Measurements from ENCODE around the gene PNO1. TPM values are rescaled to one million over a fixed set of nuclear protein-coding genes. Genes with fewer than 3 reads are reported as not detected.

The PNO1 gene
- total and polyA plus RNA-seq, 9 of the 15 experiments (the other 6 are each of a cell fraction or from before 2014, with no cell fraction given) = 11.8 to 81.7 (median 41.1) TPM

DNA sequence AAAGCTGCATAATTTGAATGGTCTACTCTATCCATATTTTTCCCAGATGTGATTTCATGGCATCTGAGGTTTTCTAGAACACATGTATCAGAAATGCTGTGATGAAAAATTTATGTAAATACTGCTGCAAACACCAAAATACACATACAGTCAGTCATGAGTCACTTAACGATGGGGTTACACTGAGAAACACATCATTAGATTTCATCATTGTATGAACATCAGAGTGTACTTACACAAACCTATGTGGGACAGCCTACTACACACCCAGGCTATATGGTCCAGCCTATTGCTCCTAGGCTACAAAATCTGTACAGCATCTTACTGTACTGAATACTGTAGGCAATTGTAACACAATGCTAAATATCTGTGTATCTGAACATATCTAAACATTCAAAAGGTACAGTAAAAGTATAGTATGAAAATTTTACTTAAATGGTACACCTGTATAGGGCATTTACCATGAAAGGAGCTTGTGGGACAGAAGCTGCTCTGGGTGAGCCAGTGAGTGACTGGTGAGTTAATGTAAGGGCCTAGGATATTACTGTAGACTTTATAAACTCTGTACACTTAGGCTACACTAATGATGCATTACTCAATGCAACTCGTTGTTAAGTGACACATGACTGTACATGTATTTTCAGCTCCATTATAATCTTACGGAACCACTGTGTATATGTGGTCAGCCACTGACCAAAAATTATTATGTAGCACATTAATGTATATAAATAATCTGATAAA, 33.5 kb downstream of the PNO1 start:
- Histone ChIP-seq H3K27me3 (ENCODE audit: control insufficient read depth in 2 of 2, insufficient read depth in 2 of 2, low read length in 2 of 2) (no peaks in the 10 kb centered on the region), H3K9me3 (replicated peaks; ENCODE audit: control insufficient read depth, insufficient read depth, low read depth, low read length) (no peaks in the 10 kb centered on the region), H3K9me1 (ENCODE audit: control insufficient read depth, insufficient read depth, low read length) (no peaks in the 10 kb centered on the region), H3K4me2 (ENCODE audit: insufficient read depth, low read length) (no peak overlapping the region), H3K27ac (ENCODE audit: extremely low read depth, low read depth, low read length) (no peak overlapping the region), H3K4me3 (no peak overlapping the region), H3K36me3 (ENCODE audit: control insufficient read depth, insufficient read depth, low read length) (peaks cover 11% of the 10 kb centered on the region), H4K20me1 (replicated peaks; ENCODE audit: control insufficient read depth, insufficient read depth, low read length) (no peaks in the 10 kb centered on the region), H3K4me1 (replicated peaks in 1 of 2; ENCODE audit: control insufficient read depth in 2 of 2, insufficient read depth in 2 of 2, low read length in 2 of 2) (peaks cover 5 to 26% of the 10 kb centered on the region in 2 experiments; a peak in 4 of 5 replicates), H3K79me2 (ENCODE audit: control insufficient read depth, insufficient read depth, low read length) (peaks cover 95% of the 10 kb centered on the region), H3K9ac (ENCODE audit: insufficient read depth in 1 of 2, low read depth in 2 of 2, low read length in 2 of 2) (no peak overlapping the region), H2AFZ (ENCODE audit: low read depth, low read length) (no peak overlapping the region)
- ChIA-PET CTCF (ENCODE audit: low intra/inter-chr PET ratio) (no interaction called here), POLR2A (no interaction called here)
- 44% methylated on average over 3 of the region's 3 CpGs for WGBS (ENCODE audit: insufficient coverage, low coverage, missing lambda C conversion rate)
- intact Hi-C loops (cut with micrococcal nuclease) = no loop called here
- no TSS peak for BruUV-seq (replicated peaks)
- ATAC-seq (peak; percentile 64), DNase-seq (ENCODE audit: extremely low read depth in 1 of 4, low spot score in 3 of 4) (peak in 1 of 4 experiments; percentile 20), FAIRE-seq (no peak)
- in situ Hi-C loops (cut with MboI) = no loop called here
- TF ChIP-seq, protein P1, sequence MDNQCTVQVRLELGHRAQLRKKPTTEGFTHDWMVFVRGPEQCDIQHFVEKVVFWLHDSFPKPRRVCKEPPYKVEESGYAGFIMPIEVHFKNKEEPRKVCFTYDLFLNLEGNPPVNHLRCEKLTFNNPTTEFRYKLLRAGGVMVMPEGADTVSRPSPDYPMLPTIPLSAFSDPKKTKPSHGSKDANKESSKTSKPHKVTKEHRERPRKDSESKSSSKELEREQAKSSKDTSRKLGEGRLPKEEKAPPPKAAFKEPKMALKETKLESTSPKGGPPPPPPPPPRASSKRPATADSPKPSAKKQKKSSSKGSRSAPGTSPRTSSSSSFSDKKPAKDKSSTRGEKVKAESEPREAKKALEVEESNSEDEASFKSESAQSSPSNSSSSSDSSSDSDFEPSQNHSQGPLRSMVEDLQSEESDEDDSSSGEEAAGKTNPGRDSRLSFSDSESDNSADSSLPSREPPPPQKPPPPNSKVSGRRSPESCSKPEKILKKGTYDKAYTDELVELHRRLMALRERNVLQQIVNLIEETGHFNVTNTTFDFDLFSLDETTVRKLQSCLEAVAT (IDR thresholded peaks at IDR 0.05) = no peak
- TF ChIP-seq ZFP36 (IDR thresholded peaks at IDR 0.05; ENCODE audit: low read depth, low read length, partially characterized antibody) = no peak
- TF ChIP-seq NCOA2 (IDR thresholded peaks at IDR 0.05; ENCODE audit: partially characterized antibody in 2 of 2) = no peak
- TF ChIP-seq SMARCA4 (IDR thresholded peaks at IDR 0.05) = 0 out of 2 replicates have a peak, but pooled peaks have one; percentile 26
- no peak for TF ChIP-seq PHF8 (IDR thresholded peaks at IDR 0.05; ENCODE audit: borderline replicate concordance, low read length)
- no peak for TF ChIP-seq KDM1A (IDR thresholded peaks at IDR 0.05)
- TF ChIP-seq, protein P2, sequence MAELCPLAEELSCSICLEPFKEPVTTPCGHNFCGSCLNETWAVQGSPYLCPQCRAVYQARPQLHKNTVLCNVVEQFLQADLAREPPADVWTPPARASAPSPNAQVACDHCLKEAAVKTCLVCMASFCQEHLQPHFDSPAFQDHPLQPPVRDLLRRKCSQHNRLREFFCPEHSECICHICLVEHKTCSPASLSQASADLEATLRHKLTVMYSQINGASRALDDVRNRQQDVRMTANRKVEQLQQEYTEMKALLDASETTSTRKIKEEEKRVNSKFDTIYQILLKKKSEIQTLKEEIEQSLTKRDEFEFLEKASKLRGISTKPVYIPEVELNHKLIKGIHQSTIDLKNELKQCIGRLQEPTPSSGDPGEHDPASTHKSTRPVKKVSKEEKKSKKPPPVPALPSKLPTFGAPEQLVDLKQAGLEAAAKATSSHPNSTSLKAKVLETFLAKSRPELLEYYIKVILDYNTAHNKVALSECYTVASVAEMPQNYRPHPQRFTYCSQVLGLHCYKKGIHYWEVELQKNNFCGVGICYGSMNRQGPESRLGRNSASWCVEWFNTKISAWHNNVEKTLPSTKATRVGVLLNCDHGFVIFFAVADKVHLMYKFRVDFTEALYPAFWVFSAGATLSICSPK (IDR thresholded peaks at IDR 0.05; ENCODE audit: borderline replicate concordance) = no peak
- TF ChIP-seq ARID1B (IDR thresholded peaks at IDR 0.05) = no peak
- TF ChIP-seq POLR2AphosphoS2 (IDR thresholded peaks at IDR 0.05; ENCODE audit: low read length) = no peak
- no peak for TF ChIP-seq NUFIP1 (IDR thresholded peaks at IDR 0.05; ENCODE audit: partially characterized antibody)
- no peak for TF ChIP-seq SP1 (CRISPR knock-in tag; IDR thresholded peaks at IDR 0.05)
- TF ChIP-seq, protein P3, sequence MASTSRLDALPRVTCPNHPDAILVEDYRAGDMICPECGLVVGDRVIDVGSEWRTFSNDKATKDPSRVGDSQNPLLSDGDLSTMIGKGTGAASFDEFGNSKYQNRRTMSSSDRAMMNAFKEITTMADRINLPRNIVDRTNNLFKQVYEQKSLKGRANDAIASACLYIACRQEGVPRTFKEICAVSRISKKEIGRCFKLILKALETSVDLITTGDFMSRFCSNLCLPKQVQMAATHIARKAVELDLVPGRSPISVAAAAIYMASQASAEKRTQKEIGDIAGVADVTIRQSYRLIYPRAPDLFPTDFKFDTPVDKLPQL (IDR thresholded peaks at IDR 0.05; ENCODE audit: extremely low read depth, insufficient read length) = no peak
- TF ChIP-seq LCOR (CRISPR knock-in tag; IDR thresholded peaks at IDR 0.05) = no peak
- TF ChIP-seq KAT2B (IDR thresholded peaks at IDR 0.05; ENCODE audit: low read depth, low read length) = no peak
- TF ChIP-seq, protein P4, sequence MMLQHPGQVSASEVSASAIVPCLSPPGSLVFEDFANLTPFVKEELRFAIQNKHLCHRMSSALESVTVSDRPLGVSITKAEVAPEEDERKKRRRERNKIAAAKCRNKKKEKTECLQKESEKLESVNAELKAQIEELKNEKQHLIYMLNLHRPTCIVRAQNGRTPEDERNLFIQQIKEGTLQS (IDR thresholded peaks at IDR 0.05) = peak; percentile 80
- TF ChIP-seq, protein P4 (CRISPR knock-in tag; conservative IDR thresholded peaks at IDR 0.05) = no peak
- TF ChIP-seq POLR2B (IDR thresholded peaks at IDR 0.05; ENCODE audit: low read depth, partially characterized antibody) = no peak
- TF ChIP-seq FOXJ2 (tag; IDR thresholded peaks at IDR 0.05) = no peak
